Activated CD8-positive, alpha-beta T cell treated with anti-CD3 and anti-CD28 coated beads, Interleukin-2, amount 10 ng/mL, durations not matched to agents 7 days and 5 days (primary cell): ENCODE results near the gene CDCA5. TPM values are rescaled to one million over a fixed set of nuclear protein-coding genes. Genes with fewer than 3 reads are reported as not detected.

Experiments used
- ATAC-seq: fragments of 150-1000 bp; cut with Tn5 transposase; one replicate; pipeline ENCODE4 v1.10.0; 2021; ENCODE audit warnings: moderate library complexity
- CTCF ChIA-PET: fragments of 350-600 bp; sonication (Branson Sonifier 250); formaldehyde crosslinking; loops from one replicate; lab custom pipeline; 2021; ENCODE audit warnings: antibody characterized with exemption; lab: Charles Lee
- POLR2A ChIA-PET: fragments of 350-600 bp; sonication (Branson Sonifier 250); formaldehyde crosslinking; loops from one replicate; lab custom pipeline; 2021; ENCODE audit warnings: antibody characterized with exemption; lab: Charles Lee
- DNase-seq: peaks from one replicate; pipeline ENCODE4 v3.0.0-alpha.2; 2020
- H3K27ac Mint-ChIP-seq: one replicate; pipeline ENCODE4 v1.8.0; 2021; ENCODE audit warnings: mild to moderate bottlenecking, mixed read lengths
- H3K27me3 Mint-ChIP-seq: one replicate; pipeline ENCODE4 v1.8.0; 2021; ENCODE audit warnings: low read depth, mixed read lengths
- H3K36me3 Mint-ChIP-seq: one replicate; pipeline ENCODE4 v1.8.0; 2021; ENCODE audit warnings: low read depth, mixed read lengths
- H3K4me1 Mint-ChIP-seq: one replicate; pipeline ENCODE4 v1.8.0; 2021; ENCODE audit warnings: low read depth, mixed read lengths
- H3K4me3 Mint-ChIP-seq: one replicate; pipeline ENCODE4 v1.8.0; 2021; ENCODE audit warnings: mild to moderate bottlenecking, mixed read lengths
- H3K9me3 Mint-ChIP-seq: one replicate; pipeline ENCODE4 v1.8.0; 2022; ENCODE audit warnings: mixed read lengths; ENCODE audit not compliant: insufficient read depth
- total RNA-seq, 2 experiments: library from RNA; stranded (reverse); gene quantifications; one replicate each; pipeline ENCODE4 v1.2.3, GENCODE V29; 2021

CDCA5 gene
- total RNA-seq, 2 experiments from 2014 or later, result 127 to 129 TPM

GRCh38 chr11:65056999-65057398 is 26.8 kb downstream of the CDCA5 start:
- H3K9me3 Mint-ChIP-seq, result no peaks in the 10 kb centered on the region
- CTCF ChIA-PET, result interaction anchor here (1.5 kb wide), 1 partner anchor 43 kb away, joined by 5 read pairs; the partner anchor contains the start of gene ARL2
- no peak for DNase-seq
- H3K4me3 Mint-ChIP-seq, result no peak overlapping the region
- no peaks in the 10 kb centered on the region for H3K36me3 Mint-ChIP-seq
- no peak for ATAC-seq
- peaks cover 4% of the 10 kb centered on the region for H3K27me3 Mint-ChIP-seq
- POLR2A ChIA-PET, result interaction anchor here (0.6 to 1.2 kb wide), 2 partner anchors 24 to 26 kb away, joined by 4 read pairs; partner anchors contain the start of gene CDCA5
- peaks cover 28% of the 10 kb centered on the region for H3K4me1 Mint-ChIP-seq
- H3K27ac Mint-ChIP-seq, result no peak overlapping the region

- Mint-ChIP-seq H3K27me3 (peaks cover 4% of the 10 kb centered on the region), H3K36me3 (no peaks in the 10 kb centered on the region), H3K27ac (no peak overlapping the region), H3K9me3 (no peaks in the 10 kb centered on the region), H3K4me1 (peaks cover 21% of the 10 kb centered on the region), H3K4me3 (no peak overlapping the region)
- DNase-seq (no peak), ATAC-seq (no peak)
- ChIA-PET POLR2A (no interaction called here), CTCF (no interaction called here)
Observed at GRCh38 chr11:65055538-65055937, 28.3 kb downstream of the CDCA5 start.

GRCh38 chr11:65053827-65054508 is 29.9 kb downstream of the CDCA5 start:
- CTCF ChIA-PET, result no interaction called here
- Mint-ChIP-seq H3K36me3 (no peaks in the 10 kb centered on the region), H3K4me3 (peak overlapping the region; percentile 51), H3K4me1 (peaks cover 14% of the 10 kb centered on the region), H3K9me3 (no peaks in the 10 kb centered on the region), H3K27me3 (peaks cover 4% of the 10 kb centered on the region), H3K27ac (peak overlapping the region; percentile 75)
- POLR2A ChIA-PET, result interaction anchor here (0.8 kb wide), 1 partner anchor 13 kb away, joined by 4 read pairs; the partner anchor contains the start of gene SAC3D1
- DNase-seq (no peak), ATAC-seq (peak; percentile 45)

GRCh38 chr11:65051398-65051858 is 32.4 kb downstream of the CDCA5 start:
- Mint-ChIP-seq H3K4me3 (no peak overlapping the region), H3K27ac (no peak overlapping the region), H3K27me3 (peaks cover 4% of the 10 kb centered on the region), H3K36me3 (no peaks in the 10 kb centered on the region), H3K4me1 (peaks cover 35% of the 10 kb centered on the region), H3K9me3 (no peaks in the 10 kb centered on the region)
- ChIA-PET POLR2A (no interaction called here), CTCF (no interaction called here)
- ATAC-seq (no peak), DNase-seq (no peak)

GRCh38 chr11:65047581-65048422 is 36.0 kb downstream of the CDCA5 start:
- Mint-ChIP-seq H3K9me3 (no peaks in the 10 kb centered on the region), H3K4me3 (peak overlapping the region; percentile 66), H3K4me1 (peaks cover 37% of the 10 kb centered on the region), H3K27me3 (no peaks in the 10 kb centered on the region), H3K36me3 (peaks cover 12% of the 10 kb centered on the region), H3K27ac (peak overlapping the region; percentile 77)
- ChIA-PET CTCF (interaction anchor here (1.0 to 1.5 kb wide), 2 partner anchors 51 to 73 kb away, joined by 3 to 5 read pairs; no protein-coding TSS in a partner anchor), POLR2A (interaction anchor here (1.4 kb wide), 1 partner anchor 49 kb away, joined by 4 read pairs; no protein-coding TSS in a partner anchor)
- ATAC-seq, result peak; percentile 63
- DNase-seq, result no peak

DNA sequence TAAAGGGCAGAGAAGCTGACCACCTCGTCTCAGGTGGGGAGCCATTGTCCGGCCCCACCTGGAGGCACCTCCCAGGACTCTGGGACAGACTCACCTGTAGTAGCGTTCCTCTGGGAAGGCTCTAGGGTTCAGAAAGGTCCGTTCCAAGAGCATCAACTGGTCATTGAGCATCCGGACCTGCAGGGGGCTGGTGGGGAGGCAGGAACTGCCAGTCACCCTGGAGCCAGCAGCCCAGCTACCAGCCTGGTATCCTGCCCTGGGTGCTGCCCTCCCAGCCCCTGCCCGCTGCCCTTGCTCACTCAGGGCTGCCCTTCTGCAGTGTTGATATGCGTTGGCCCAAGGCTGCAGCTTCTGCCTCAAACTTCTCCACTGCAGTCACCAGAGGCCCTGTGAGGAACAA is 38.1 kb downstream of the CDCA5 start:
- ChIA-PET POLR2A (no interaction called here), CTCF (interaction anchor here (1.0 to 1.6 kb wide), 2 partner anchors 31 to 49 kb away, joined by 3 to 4 read pairs; partner anchors contain the start of genes ARL2 and BATF2)
- DNase-seq (no peak), ATAC-seq (no peak)
- Mint-ChIP-seq H3K4me3 (no peak overlapping the region), H3K36me3 (peaks cover 17% of the 10 kb centered on the region), H3K9me3 (no peaks in the 10 kb centered on the region), H3K27me3 (no peaks in the 10 kb centered on the region), H3K4me1 (peaks cover 49% of the 10 kb centered on the region), H3K27ac (no peak overlapping the region)

DNA sequence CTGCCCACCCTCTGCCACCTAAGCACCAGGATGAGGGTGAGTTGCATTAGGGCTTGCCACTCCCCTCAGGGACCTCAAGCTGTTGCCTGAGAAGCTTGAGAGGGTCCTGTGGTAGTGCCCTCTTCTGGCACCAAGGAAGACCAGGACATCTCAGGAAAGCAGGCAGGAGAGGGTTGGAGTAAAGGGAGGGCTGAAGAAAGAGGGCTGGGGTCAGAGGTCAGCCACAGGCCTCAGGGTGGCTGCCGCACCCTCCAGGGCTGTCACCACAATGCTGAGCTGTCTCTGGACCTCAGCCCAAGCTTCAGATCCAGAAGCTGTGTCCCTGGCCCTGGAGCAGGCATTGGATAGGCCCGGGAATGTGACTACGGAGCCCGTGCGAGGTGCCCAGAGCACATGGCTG is 38.8 kb downstream of the CDCA5 start:
- CTCF ChIA-PET, result no interaction called here
- no peak overlapping the region for H3K27ac Mint-ChIP-seq
- H3K4me1 Mint-ChIP-seq, result peaks cover 53% of the 10 kb centered on the region
- ATAC-seq (no peak), DNase-seq (no peak)
- no peaks in the 10 kb centered on the region for H3K27me3 Mint-ChIP-seq
- POLR2A ChIA-PET, result no interaction called here
- H3K9me3 Mint-ChIP-seq, result no peaks in the 10 kb centered on the region
- H3K36me3 Mint-ChIP-seq, result peaks cover 17% of the 10 kb centered on the region
- no peak overlapping the region for H3K4me3 Mint-ChIP-seq

GRCh38 chr11:65043881-65044501 is 39.8 kb downstream of the CDCA5 start:
- peaks cover 57% of the 10 kb centered on the region for H3K4me1 Mint-ChIP-seq
- no peaks in the 10 kb centered on the region for H3K9me3 Mint-ChIP-seq
- ATAC-seq (no peak), DNase-seq (no peak)
- no peak overlapping the region for H3K4me3 Mint-ChIP-seq
- no peak overlapping the region for H3K27ac Mint-ChIP-seq
- ChIA-PET POLR2A (no interaction called here), CTCF (interaction anchor here (1.5 kb wide), 1 partner anchor 17 kb away, joined by 3 read pairs; the partner anchor contains the start of gene SNX15)
- H3K27me3 Mint-ChIP-seq, result no peaks in the 10 kb centered on the region
- H3K36me3 Mint-ChIP-seq, result peaks cover 17% of the 10 kb centered on the region

- no peak for DNase-seq
- Mint-ChIP-seq H3K36me3 (peaks cover 22% of the 10 kb centered on the region), H3K27ac (no peak overlapping the region), H3K4me3 (peak overlapping the region; percentile 88), H3K4me1 (peaks cover 53% of the 10 kb centered on the region), H3K9me3 (no peaks in the 10 kb centered on the region), H3K27me3 (no peaks in the 10 kb centered on the region)
- ATAC-seq, result no peak
- ChIA-PET CTCF (interaction anchor here (1.5 kb wide), 1 partner anchor 16 kb away, joined by 3 read pairs; the partner anchor contains the start of gene SNX15), POLR2A (interaction anchor here (0.8 to 3.8 kb wide), 2 partner anchors 40 to 375 kb away, joined by 3 to 19 read pairs; partner anchors contain the start of gene CDCA5)
Observed at GRCh38 chr11:65042891-65043290, 40.9 kb downstream of the CDCA5 start.

- peaks cover 22% of the 10 kb centered on the region for H3K36me3 Mint-ChIP-seq
Observed at GRCh38 chr11:65040847-65041622, 42.8 kb downstream of the CDCA5 start, which contains the start of gene SAC3D1. TSS of gene SAC3D1 (plus strand) at chr11:65041210. CDS start at chr11:65041293, 83 bp downstream.

More at GRCh38 chr11:65040847-65041622, 42.8 kb downstream of the CDCA5 start, which contains the start of gene SAC3D1:
- DNase-seq (peak; percentile 97), ATAC-seq (peak; percentile 95)
- Mint-ChIP-seq H3K27ac (peak within 1 kb of the TSS; percentile 95), H3K27me3 (no peaks in the 10 kb centered on the region), H3K4me1 (peaks cover 35% of the 10 kb centered on the region), H3K4me3 (peak within 1 kb of the TSS; percentile 88), H3K9me3 (no peaks in the 10 kb centered on the region)
- POLR2A ChIA-PET, result interaction anchor here (0.7 to 3.8 kb wide), 14 partner anchors 13 to 384 kb away, joined by 3 to 19 read pairs (median 5); partner anchors contain the start of genes ARL2, CDCA5, FAU and MRPL49
- CTCF ChIA-PET, result interaction anchor here (1.0 to 2.9 kb wide), 10 partner anchors 13 to 185 kb away, joined by 3 to 32 read pairs (median 4); partner anchors contain the start of genes ARL2, FAU, MRPL49 and SNX15
